HEK293 (cell line): ENCODE measurements around the gene LGALS3BP.

Experiments used
- CTCF ChIP-seq: fragments of 450-650 bp; formaldehyde crosslinking; IDR thresholded peaks from 2 replicates; pipeline ENCODE4 v1.5.1; 2016; ENCODE audit warnings: missing biosample characterization, missing genetic modification characterization
- MYNN ChIP-seq: fragments of 450-650 bp; formaldehyde crosslinking; IDR thresholded peaks from 2 replicates; pipeline ENCODE4 v1.5.1; 2016; ENCODE audit warnings: missing biosample characterization, missing genetic modification characterization, borderline replicate concordance
- ZNF37A ChIP-seq: fragments of 450-650 bp; IDR thresholded peaks from 2 replicates; pipeline ENCODE4 v1.5.1; 2018; ENCODE audit warnings: missing biosample characterization, missing genetic modification characterization
- TF ChIP-seq, protein P1 (sequence below): fragments of 450-650 bp; formaldehyde crosslinking; IDR thresholded peaks from 2 replicates; pipeline ENCODE4 v1.5.1; 2016; ENCODE audit warnings: missing biosample characterization, missing genetic modification characterization

GRCh38 chr17:79019632-79020584, 40.2 kb upstream of the LGALS3BP start:
- no peak for TF ChIP-seq CTCF (tag by site-specific recombination)
- no peak for TF ChIP-seq ZNF37A (tag by site-specific recombination)
- no peak for TF ChIP-seq MYNN
- TF ChIP-seq, protein P1, sequence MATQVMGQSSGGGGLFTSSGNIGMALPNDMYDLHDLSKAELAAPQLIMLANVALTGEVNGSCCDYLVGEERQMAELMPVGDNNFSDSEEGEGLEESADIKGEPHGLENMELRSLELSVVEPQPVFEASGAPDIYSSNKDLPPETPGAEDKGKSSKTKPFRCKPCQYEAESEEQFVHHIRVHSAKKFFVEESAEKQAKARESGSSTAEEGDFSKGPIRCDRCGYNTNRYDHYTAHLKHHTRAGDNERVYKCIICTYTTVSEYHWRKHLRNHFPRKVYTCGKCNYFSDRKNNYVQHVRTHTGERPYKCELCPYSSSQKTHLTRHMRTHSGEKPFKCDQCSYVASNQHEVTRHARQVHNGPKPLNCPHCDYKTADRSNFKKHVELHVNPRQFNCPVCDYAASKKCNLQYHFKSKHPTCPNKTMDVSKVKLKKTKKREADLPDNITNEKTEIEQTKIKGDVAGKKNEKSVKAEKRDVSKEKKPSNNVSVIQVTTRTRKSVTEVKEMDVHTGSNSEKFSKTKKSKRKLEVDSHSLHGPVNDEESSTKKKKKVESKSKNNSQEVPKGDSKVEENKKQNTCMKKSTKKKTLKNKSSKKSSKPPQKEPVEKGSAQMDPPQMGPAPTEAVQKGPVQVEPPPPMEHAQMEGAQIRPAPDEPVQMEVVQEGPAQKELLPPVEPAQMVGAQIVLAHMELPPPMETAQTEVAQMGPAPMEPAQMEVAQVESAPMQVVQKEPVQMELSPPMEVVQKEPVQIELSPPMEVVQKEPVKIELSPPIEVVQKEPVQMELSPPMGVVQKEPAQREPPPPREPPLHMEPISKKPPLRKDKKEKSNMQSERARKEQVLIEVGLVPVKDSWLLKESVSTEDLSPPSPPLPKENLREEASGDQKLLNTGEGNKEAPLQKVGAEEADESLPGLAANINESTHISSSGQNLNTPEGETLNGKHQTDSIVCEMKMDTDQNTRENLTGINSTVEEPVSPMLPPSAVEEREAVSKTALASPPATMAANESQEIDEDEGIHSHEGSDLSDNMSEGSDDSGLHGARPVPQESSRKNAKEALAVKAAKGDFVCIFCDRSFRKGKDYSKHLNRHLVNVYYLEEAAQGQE (tag by site-specific recombination): no peak
